HCT116 (cell line): ENCODE data around the gene NPL. TPM values are rescaled to one million over a fixed set of nuclear protein-coding genes. Genes with fewer than 3 reads are reported as not detected.

ENCODE experiments used
- ATAC-seq: fragments of 200-7000 bp; cut with Tn5 transposase; 2 replicates; pipeline ENCODE4 v1.9.1; 2020; ENCODE audit warnings: mild to moderate bottlenecking, moderate library complexity
- BruUV-seq: library from RNA; stranded (reverse); fragments of 400-500 nt; replicated peaks from 2 replicates; lab custom pipeline; 2021; lab: Mats Ljungman, UMichigan
- CTCF ChIA-PET: fragments of 300-600 bp; sonication (Branson Sonifier 250); formaldehyde crosslinking; loops from one replicate; lab custom pipeline; 2021; ENCODE audit warnings: antibody characterized with exemption; lab: Charles Lee
- POLR2A ChIA-PET: fragments of 300-600, 350-600 bp; sonication (Branson Sonifier 250); formaldehyde crosslinking; loops from one replicate; lab custom pipeline; 2021; ENCODE audit warnings: antibody characterized with exemption; lab: Charles Lee
- RAD21 ChIA-PET, 2 experiments: fragments of 300-600 bp; sonication (Branson Sonifier 250); formaldehyde crosslinking; loops; one replicate each; lab custom pipeline; 2023; ENCODE audit warnings: low total read pairs in 2 of 2; ENCODE audit not compliant: uncharacterized antibody in 2 of 2, unreplicated experiment in 2 of 2, low non-redundant PET in 1 of 2; lab: Charles Lee
- DNase-seq: peaks from one replicate; pipeline ENCODE4 v3.0.0-alpha.2; 2010; ENCODE audit warnings: low read depth, low spot score
- H2AFZ ChIP-seq: fragments of 200-600 bp; shearing (Covaris generic), sonication (generic); 2 replicates; pipeline ENCODE4 v1.6.1; 2017; ENCODE audit warnings: low read depth, mixed run types, mixed read lengths, antibody characterized with exemption, low read length; ENCODE audit not compliant: poor library complexity, severe bottlenecking
- H3K27ac ChIP-seq: 2 replicates; pipeline ENCODE4 v1.5.1; 2012; ENCODE audit warnings: low read depth, low read length
- H3K27me3 ChIP-seq: fragments of 200-600 bp; sonication (generic); 2 replicates; pipeline ENCODE4 v1.6.1; 2016; ENCODE audit warnings: mixed run types, low read length, mixed read lengths; ENCODE audit not compliant: insufficient read depth
- H3K36me3 ChIP-seq, 2 experiments: fragments of 200-500 bp in 1 of 2; fragments of 200-600 bp in 1 of 2; sonication (Bioruptor generic) in 1 of 2; sonication (generic) in 1 of 2; 2 replicates each; pipeline versions ENCODE4 v1.5.1 to v1.6.1; 2014 to 2016; ENCODE audit warnings: low read length in 2 of 2, inconsistent platforms in 1 of 2, mixed read lengths in 1 of 2, mixed run types in 1 of 2; ENCODE audit not compliant: insufficient read depth in 2 of 2, control insufficient read depth in 1 of 2
- H3K4me1 ChIP-seq, 2 experiments: fragments of 200-600 bp in 1 of 2; sonication (generic) in 1 of 2; 2 replicates each; pipeline versions ENCODE4 v1.5.1 to v1.6.1; 2012 to 2017; ENCODE audit warnings: low read length in 2 of 2, inconsistent platforms in 1 of 2, mild to moderate bottlenecking in 1 of 2, mixed read lengths in 1 of 2, mixed run types in 1 of 2, moderate library complexity in 1 of 2; ENCODE audit not compliant: insufficient read depth in 2 of 2, control insufficient read depth in 1 of 2
- H3K4me2 ChIP-seq: fragments of 200-600 bp; sonication (generic); 2 replicates; pipeline ENCODE4 v1.6.1; 2017; ENCODE audit warnings: mixed run types, low read length, mixed read lengths
- H3K4me3 ChIP-seq, 2 experiments: fragments of 200-600 bp in 1 of 2; sonication (generic) in 1 of 2; replicated peaks in 1 of 2; 2 replicates each; pipeline ENCODE4 v1.5.1; 2011 to 2016; ENCODE audit warnings: low read length in 2 of 2, control low read depth in 1 of 2, low read depth in 1 of 2, mild to moderate bottlenecking in 1 of 2, mixed read lengths in 1 of 2, mixed run types in 1 of 2
- H3K79me2 ChIP-seq: fragments of 200-600 bp; sonication (generic); 2 replicates; pipeline ENCODE4 v1.6.1; 2017; ENCODE audit warnings: mild to moderate bottlenecking, mixed run types, low read length, moderate library complexity, mixed read lengths; ENCODE audit not compliant: insufficient read depth
- H3K9ac ChIP-seq: fragments of 200-600 bp; sonication (generic); 2 replicates; pipeline ENCODE4 v1.6.1; 2016; ENCODE audit warnings: low read length, mixed read lengths
- H3K9me2 ChIP-seq: fragments of 200-600 bp; sonication (generic), shearing (Covaris generic); 2 replicates; pipeline ENCODE4 v1.6.1; 2017; ENCODE audit warnings: mixed run types, mild to moderate bottlenecking, moderate library complexity; ENCODE audit not compliant: insufficient read depth
- H3K9me3 ChIP-seq, 2 experiments: fragments of 200-500 bp in 1 of 2; fragments of 200-600 bp in 1 of 2; sonication (Bioruptor generic) in 1 of 2; sonication (generic) in 1 of 2; 2 replicates each; pipeline ENCODE4 v1.6.1; 2014 to 2017; ENCODE audit warnings: low read length in 2 of 2, mixed read lengths in 2 of 2, inconsistent platforms in 1 of 2, low read depth in 1 of 2, mild to moderate bottlenecking in 1 of 2, mixed run types in 1 of 2, moderate library complexity in 1 of 2; ENCODE audit not compliant: control insufficient read depth in 1 of 2, insufficient read depth in 1 of 2
- H4K20me1 ChIP-seq: fragments of 200-600 bp; sonication (generic), shearing (Covaris generic); 2 replicates; pipeline ENCODE4 v1.6.1; 2017; ENCODE audit warnings: mixed run types, mild to moderate bottlenecking, moderate library complexity; ENCODE audit not compliant: insufficient read depth
- CEBPB ChIP-seq: IDR thresholded peaks from 2 replicates; pipeline ENCODE4 v1.6.1; 2012; ENCODE audit warnings: low read depth
- EGR1 ChIP-seq: IDR thresholded peaks from 2 replicates; pipeline ENCODE4 v1.6.1; 2012; ENCODE audit warnings: low read depth
- EZH2phosphoT487 ChIP-seq: fragments of 200-600 bp; IDR thresholded peaks from 2 replicates; pipeline ENCODE4 v1.6.1; 2018; ENCODE audit warnings: antibody characterized with exemption, borderline replicate concordance
- POLR2A ChIP-seq: IDR thresholded peaks from 2 replicates; pipeline ENCODE4 v1.7.0; 2011; ENCODE audit warnings: borderline replicate concordance; ENCODE audit not compliant: insufficient read depth, insufficient read length; ENCODE audit errors: extremely low read depth
- RAD21 ChIP-seq: IDR thresholded peaks from 2 replicates; pipeline ENCODE4 v1.6.1; 2012; ENCODE audit warnings: low read depth, mild to moderate bottlenecking
- SIN3A ChIP-seq: IDR thresholded peaks from 2 replicates; pipeline ENCODE4 v1.6.1; 2012; ENCODE audit warnings: low read depth
- ZFX ChIP-seq: fragments of 450-650 bp; IDR thresholded peaks from 2 replicates; pipeline ENCODE4 v1.6.1; 2017
- intact Hi-C: fragments of 100-400 bp; cut with micrococcal nuclease; formaldehyde crosslinking; loops from 2 replicates; pipeline ENCODE4 v1.10.0; 2022
- total RNA-seq: library from RNA; stranded (reverse); gene quantifications from one replicate; pipeline ENCODE4 v1.2.1, GENCODE V29; 2021; ENCODE audit not compliant: unreplicated experiment
- TF ChIP-seq, protein P1 (sequence below): IDR thresholded peaks from 2 replicates; pipeline ENCODE4 v1.6.1; 2012

NPL gene
- total RNA-seq, 1 experiment from 2014 or later: 0.39 TPM

DNA sequence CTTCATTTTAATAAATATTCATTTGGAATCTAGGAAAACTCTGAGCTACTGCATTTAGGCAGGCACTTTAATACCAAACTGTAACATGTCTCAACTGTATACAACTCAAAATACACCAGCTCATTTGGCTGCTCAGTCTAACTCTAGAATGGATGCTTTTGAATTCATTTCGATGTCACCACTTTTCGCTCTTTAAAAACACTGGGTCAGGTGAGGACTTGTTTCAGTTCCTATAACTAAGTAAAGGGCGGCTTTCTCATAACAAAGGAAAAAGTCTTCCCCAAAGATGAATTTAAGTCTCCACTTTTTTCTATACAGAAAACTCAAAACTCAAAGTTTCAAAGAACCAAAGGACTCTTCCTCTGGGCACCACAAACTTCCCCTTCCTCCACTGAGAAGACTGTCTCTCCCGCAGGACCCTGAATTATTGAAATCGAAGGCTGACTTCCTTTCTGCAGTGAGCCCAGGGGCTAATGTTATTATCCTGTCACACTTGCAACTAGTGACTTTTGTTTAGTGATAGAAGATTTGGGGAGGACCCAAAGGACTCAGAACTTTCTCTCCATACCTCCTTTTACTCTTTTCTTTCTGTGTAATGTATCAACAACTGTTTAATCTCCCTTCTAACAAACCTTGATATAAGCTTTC lies 39.8 kb downstream of the NPL start:
- Histone ChIP-seq H4K20me1 (no peaks in the 10 kb centered on the region), H2AFZ (no peak overlapping the region), H3K27ac (no peak overlapping the region), H3K4me2 (no peak overlapping the region), H3K79me2 (no peaks in the 10 kb centered on the region), H3K9me2 (no peaks in the 10 kb centered on the region), H3K9me3 (no peaks in the 10 kb centered on the region), H3K27me3 (peaks cover 29% of the 10 kb centered on the region; the same call in 1 of the 2 replicates), H3K4me1 (no peaks in the 10 kb centered on the region), H3K4me3 (no peak overlapping the region), H3K36me3 (no peaks in the 10 kb centered on the region), H3K9ac (no peak overlapping the region)
- intact Hi-C loops: no loop called here
- TF ChIP-seq CEBPB (no peak), ZFX (no peak), EGR1 (no peak), SIN3A (no peak)
- POLR2A ChIA-PET: no interaction called here
- CTCF ChIA-PET: no interaction called here
- BruUV-seq: no TSS peak
- RAD21 ChIA-PET: no interaction called here
- ATAC-seq (no peak), DNase-seq (no peak)

DNA sequence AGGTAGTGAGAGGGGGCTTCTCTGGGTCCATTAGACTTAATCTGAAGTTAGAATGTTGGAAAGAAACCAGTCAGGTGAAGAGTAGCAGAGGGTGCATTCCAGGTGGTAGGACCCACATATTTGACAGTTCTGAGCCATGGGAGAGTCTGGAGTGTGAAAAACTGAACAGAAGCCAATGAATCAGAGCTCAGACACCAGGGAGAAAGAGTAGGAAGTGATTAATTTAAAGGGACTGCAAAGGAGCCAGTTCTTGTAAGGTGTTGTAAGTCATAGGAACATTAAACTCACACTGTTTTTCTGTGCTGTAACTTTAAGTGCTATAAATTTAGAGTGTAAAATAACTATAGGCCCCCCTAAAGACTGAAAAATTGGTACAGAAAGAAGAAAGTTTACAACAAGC lies 43.7 kb downstream of the NPL start:
- peaks cover 10% of the 10 kb centered on the region; the same call in 1 of the 2 replicates for H3K27me3 ChIP-seq
- CTCF ChIA-PET: no interaction called here
- TF ChIP-seq EZH2phosphoT487: no peak
- no peak for TF ChIP-seq ZFX
- TF ChIP-seq RAD21: no peak
- no peak for TF ChIP-seq SIN3A
- TF ChIP-seq, protein P1, sequence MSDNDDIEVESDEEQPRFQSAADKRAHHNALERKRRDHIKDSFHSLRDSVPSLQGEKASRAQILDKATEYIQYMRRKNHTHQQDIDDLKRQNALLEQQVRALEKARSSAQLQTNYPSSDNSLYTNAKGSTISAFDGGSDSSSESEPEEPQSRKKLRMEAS: no peak
- no peak for TF ChIP-seq POLR2A
- TF ChIP-seq, all 23 proteins: peak for 0
- no peaks in the 10 kb centered on the region for H3K79me2 ChIP-seq
- no peak for ATAC-seq
- no peaks in the 10 kb centered on the region for H4K20me1 ChIP-seq
- no peak overlapping the region for H3K9ac ChIP-seq
- H3K4me2 ChIP-seq: no peak overlapping the region
- H2AFZ ChIP-seq: no peak overlapping the region
- RAD21 ChIA-PET: no interaction called here
- no peak overlapping the region for H3K4me3 ChIP-seq
- peaks cover 0 to under 1% of the 10 kb centered on the region in 2 experiments; a peak in 3 of 4 replicates for H3K4me1 ChIP-seq
- H3K9me3 ChIP-seq: no peaks in the 10 kb centered on the region
- H3K27ac ChIP-seq: no peak overlapping the region
- no peaks in the 10 kb centered on the region for H3K36me3 ChIP-seq
- intact Hi-C loops: no loop called here
- no peaks in the 10 kb centered on the region for H3K9me2 ChIP-seq
- no TSS peak for BruUV-seq
- DNase-seq: no peak
- POLR2A ChIA-PET: no interaction called here
